Ovary (tissue), 9 donors: ENCODE measurements around the gene DTX2. TPM values are rescaled to one million over a fixed set of nuclear protein-coding genes. Genes with fewer than 3 reads are reported as not detected.
"Not testable (repeated sequence)": the region's sequence is repeated elsewhere in the genome, so short reads cannot be mapped to it uniquely, and the experiment has no call there.

ENCODE experiments used
- DNase-seq, 5 donors: peaks; one replicate each; pipeline ENCODE4 v3.0.0-alpha.2; 2019 to 2020
- H3K27ac ChIP-seq, 2 donors: fragments of 200-600 bp; one replicate each; pipeline versions ENCODE4 v1.5.1 to v1.8.0; 2019 to 2022
- H3K27me3 ChIP-seq: fragments of 200-600 bp; one replicate; pipeline ENCODE4 v1.8.0; 2022
- H3K36me3 ChIP-seq: fragments of 200-600 bp; sonication (generic); one replicate; pipeline ENCODE4 v1.5.1; 2019
- H3K4me1 ChIP-seq: one replicate; pipeline ENCODE4 v1.8.1; 2013; ENCODE audit warnings: mild to moderate bottlenecking, moderate library complexity; ENCODE audit not compliant: insufficient read depth
- H3K4me3 ChIP-seq: fragments of 200-600 bp; sonication (generic); one replicate; pipeline ENCODE4 v1.5.1; 2017
- H3K9me3 ChIP-seq, 2 donors: fragments of 200-600 bp in 1 of 2; sonication (generic) in 1 of 2; one replicate each; pipeline versions ENCODE4 v1.5.1 to v1.8.1; 2013 to 2019; ENCODE audit warnings: mild to moderate bottlenecking in 1 of 2, moderate library complexity in 1 of 2
- CTCF ChIP-seq, 3 donors: fragments of 450-650 bp in 2 of 3; fragments of 200-600 bp in 1 of 3; IDR thresholded peaks; one replicate each; pipeline versions ENCODE4 v1.5.1 to v1.8.0; 2016 to 2022; ENCODE audit warnings: antibody characterized with exemption in 3 of 3, mild to moderate bottlenecking in 1 of 3
- EP300 ChIP-seq: sonication (generic); formaldehyde crosslinking; IDR thresholded peaks from one replicate; pipeline ENCODE4 v1.6.1; 2017; ENCODE audit warnings: antibody characterized with exemption
- POLR2A ChIP-seq: fragments of 450-650 bp; IDR thresholded peaks from one replicate; pipeline ENCODE4 v1.6.1; 2017; ENCODE audit warnings: antibody characterized with exemption, mild to moderate bottlenecking, moderate library complexity
- WGBS, 3 donors: extraction: QIAGEN DNeasy Blood & Tissue Kit in 1 of 3; methylation state at CpG; one replicate each; pipeline versions ENCODE4 v1.1.5 to v1.1.7; 2013 to 2017; 5-methylcytosine and 5-hydroxymethylcytosine counted together
- intact Hi-C, 4 donors: fragments of 100-400 bp; cut with DNase I; formaldehyde crosslinking; loops; one replicate each; pipeline versions ENCODE4 v1.11.0 to v1.15.1; 2022 to 2023
- polyA plus RNA-seq, 2 donors: library from polyadenylated mRNA; stranded (reverse); fragments of 200-250 nt in 1 of 2; fragments of 350-450 nt in 1 of 2; fragmentation: Illumina TruSeq in 1 of 2; extraction: RNeasy Lipid Tissue Mini Kit (QIAGEN cat#74804) in 1 of 2; gene quantifications; one replicate each; pipeline ENCODE4 v1.2.3, GENCODE V29; 2013 to 2014
- total RNA-seq, 7 donors: library from RNA; depleted of rRNA in 2 of 7; stranded (reverse); fragments of >200 nt in 2 of 7; fragmentation: NEBNext Ultra II Directional in 3 of 7; extraction: Animal tissue kit (Norgen Biotek cat#: 25700) in 3 of 7; gene quantifications; one replicate each; pipeline versions ENCODE4 v1.1.0 to v1.2.4, GENCODE V29; 2016 to 2023
- donor health status: DM: no; HTN: no; CAD: no; lungs with moderate emphysema.
- donor health status: DM: no; HTN: no; CAD: no.
- donor health status: Bipolar disorder and iron deficiency.
- donor health status: DM: yes; HTN: yes; CAD: no.
- donor health status: DM: no; HTN: no; CAD: no.
- donor health status: DM: yes; HTN: yes; CAD: no.

DTX2 gene
- total and polyA plus RNA-seq, 9 donors: 2.2 to 24.5 (median 15.6) TPM

- Histone ChIP-seq H3K36me3 (no peaks in the 10 kb centered on the region), H3K4me3 (no peak overlapping the region), H3K4me1 (peaks cover 5% of the 10 kb centered on the region), H3K9me3 (no peaks in the 10 kb centered on the region), H3K27me3 (no peaks in the 10 kb centered on the region), H3K27ac (no peak overlapping the region)
- peak in 1 of 5 donors; percentile 53 for DNase-seq
- WGBS, 3 donors: 71 to 85% (median 72%) methylated on average over 28 to 29 of the region's 29 CpGs
- intact Hi-C loops: no loop called here
- TF ChIP-seq POLR2A: no peak
- TF ChIP-seq CTCF (IDR thresholded peaks at IDR 0.05): no peak
- no peak for TF ChIP-seq EP300
Measured at GRCh38 chr7:76513817-76514799, 52.6 kb downstream of the DTX2 start.

GRCh38 chr7:76514926-76515771 lies 53.6 kb downstream of the DTX2 start:
- 56 to 74% (median 72%) methylated on average over 10 to 16 of the region's 16 CpGs for WGBS, 3 donors
- no peak for DNase-seq
- no peak for TF ChIP-seq EP300
- TF ChIP-seq CTCF (IDR thresholded peaks at IDR 0.05): no peak
- no peak for TF ChIP-seq POLR2A
- no peak overlapping the region for H3K27ac ChIP-seq
- no peaks in the 10 kb centered on the region for H3K27me3 ChIP-seq
- peaks cover 5% of the 10 kb centered on the region for H3K4me1 ChIP-seq
- no peaks in the 10 kb centered on the region for H3K36me3 ChIP-seq
- intact Hi-C loops: no loop called here
- H3K4me3 ChIP-seq: no peak overlapping the region
- no peaks in the 10 kb centered on the region for H3K9me3 ChIP-seq

GRCh38 chr7:76515999-76516443 lies 54.5 kb downstream of the DTX2 start:
- WGBS, 3 donors: 0 to 4% methylated on average over 12 to 32 of the region's 32 CpGs; no CpG with 5 or more reads in 1 of the 3 donors
- Histone ChIP-seq H3K4me1 (peaks cover 5% of the 10 kb centered on the region), H3K36me3 (no peaks in the 10 kb centered on the region), H3K27ac (no peak overlapping the region), H3K9me3 (no peaks in the 10 kb centered on the region), H3K27me3 (no peaks in the 10 kb centered on the region), H3K4me3 (no peak overlapping the region)
- intact Hi-C loops: no loop called here
- TF ChIP-seq POLR2A: no peak
- TF ChIP-seq CTCF (IDR thresholded peaks at IDR 0.05): peak in 2 of 3 donors; percentile 34 to 60
- DNase-seq: peak in 3 of 5 donors; percentile 45 to 80 (median 48)

GRCh38 chr7:76516932-76517331 lies 55.4 kb downstream of the DTX2 start:
- H3K27ac ChIP-seq, H3K27me3 ChIP-seq, H3K9me3 ChIP-seq, H3K4me1 ChIP-seq, intact Hi-C loops, H3K36me3 ChIP-seq, H3K4me3 ChIP-seq, DNase-seq: not testable (repeated sequence)
- 94% methylated on average over 6 of the region's 6 CpGs; no CpG with 5 or more reads in 2 of the 3 donors for WGBS, 3 donors

- H3K4me1 ChIP-seq, H3K9me3 ChIP-seq, H3K36me3 ChIP-seq, intact Hi-C loops, H3K27ac ChIP-seq, H3K27me3 ChIP-seq, DNase-seq, H3K4me3 ChIP-seq: not testable (repeated sequence)
- WGBS, 3 donors: 82 to 83% methylated on average over 1 to 2 of the region's 4 CpGs; no CpG with 5 or more reads in 1 of the 3 donors
Measured at GRCh38 chr7:76526183-76526582, 64.7 kb downstream of the DTX2 start.

GRCh38 chr7:76531643-76532042 lies 70.1 kb downstream of the DTX2 start:
- H3K4me1 ChIP-seq, H3K9me3 ChIP-seq, H3K4me3 ChIP-seq, intact Hi-C loops, DNase-seq, H3K27me3 ChIP-seq, H3K27ac ChIP-seq, H3K36me3 ChIP-seq: not testable (repeated sequence)
- WGBS, 3 donors: 72 to 92% methylated on average over 2 of the region's 2 CpGs; no CpG with 5 or more reads in 1 of the 3 donors

GRCh38 chr7:76543197-76543596 lies 81.7 kb downstream of the DTX2 start, which contains the start of gene SPDYE16:
Gene SPDYE16 (minus strand): TSS chr7:76543297. CDS start chr7:76541459, 1,838 bp downstream.
- H3K27me3 ChIP-seq, H3K9me3 ChIP-seq, H3K4me1 ChIP-seq, H3K27ac ChIP-seq, H3K36me3 ChIP-seq, DNase-seq, H3K4me3 ChIP-seq, intact Hi-C loops: not testable (repeated sequence)
- no CpG with 5 or more reads among the region's 8 CpGs for WGBS, 3 donors
